ENCODE measurements around the gene PAPLN.

The PAPLN gene

DNA sequence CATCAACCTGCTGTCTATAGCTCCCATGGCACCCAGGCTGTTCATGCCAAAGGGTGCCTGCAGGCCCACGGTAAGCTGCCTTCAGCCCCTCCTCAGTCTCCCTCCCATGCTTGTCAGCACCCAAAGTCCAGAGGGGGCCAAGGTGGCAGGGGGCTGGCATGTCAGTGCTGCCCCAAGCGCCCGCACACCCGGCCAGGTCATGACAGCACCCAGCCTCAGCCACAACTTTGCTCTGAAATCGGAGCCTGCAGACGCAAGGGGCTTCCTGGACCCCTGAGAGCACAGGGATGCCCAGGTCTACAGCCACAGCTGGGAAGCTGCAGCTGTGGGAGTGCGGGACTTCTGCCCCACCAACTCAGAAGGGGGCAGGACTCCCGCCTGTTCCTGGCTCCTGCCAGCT, 28.5 kb upstream of the PAPLN start:
- no peaks in the 10 kb centered on the region for H3K27me3 ChIP-seq (ENCODE audit: control insufficient read depth, insufficient read depth, low read length)
- H3K4me3 ChIP-seq (ENCODE audit: low read length) = no peak overlapping the region
- WGBS (ENCODE audit: insufficient coverage, insufficient read length) = no CpG with 5 or more reads among the region's 8 CpGs
- no peaks in the 10 kb centered on the region; the same call in 1 of the 2 replicates for H3K9me3 ChIP-seq (ENCODE audit: control insufficient read depth, insufficient read depth, low read length)
- peaks cover 14% of the 10 kb centered on the region for H3K36me3 ChIP-seq (ENCODE audit: control insufficient read depth, insufficient read depth, low read length)
- H3K27ac ChIP-seq (ENCODE audit: low read length) = no peak overlapping the region
- DNase-seq (ENCODE audit: low read depth, low spot score) = no peak
- H3K4me1 ChIP-seq (ENCODE audit: control insufficient read depth, insufficient read depth, low read length) = no peaks in the 10 kb centered on the region

DNA sequence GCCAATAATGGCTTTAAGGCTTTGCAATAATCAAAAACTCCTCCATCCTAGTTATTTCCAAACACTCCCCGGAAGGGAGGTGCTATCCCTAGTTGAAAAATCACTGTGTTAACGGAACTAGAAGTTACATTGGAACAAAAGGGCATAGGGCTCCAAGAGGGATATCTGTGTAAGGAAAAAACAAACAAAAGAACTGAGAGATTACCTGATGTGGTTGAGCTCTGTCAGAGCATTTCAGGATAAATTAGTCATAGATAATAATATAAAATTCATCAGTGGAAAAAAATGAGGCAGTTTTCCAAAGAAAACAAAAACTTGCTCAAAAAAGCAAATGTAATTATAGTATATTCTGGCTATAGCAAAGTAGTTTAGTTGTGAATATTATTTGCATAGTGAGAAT, 27.4 kb upstream of the PAPLN start:
- DNase-seq (ENCODE audit: low read depth, low spot score) = no peak
- H3K27ac ChIP-seq (ENCODE audit: low read length) = no peak overlapping the region
- H3K36me3 ChIP-seq (ENCODE audit: control insufficient read depth, insufficient read depth, low read length) = peaks cover 14% of the 10 kb centered on the region
- no peak overlapping the region for H3K4me3 ChIP-seq (ENCODE audit: low read length)
- no peaks in the 10 kb centered on the region for H3K27me3 ChIP-seq (ENCODE audit: control insufficient read depth, insufficient read depth, low read length)
- no CpG with 5 or more reads among the region's 2 CpGs for WGBS (ENCODE audit: insufficient coverage, insufficient read length)
- no peaks in the 10 kb centered on the region for H3K4me1 ChIP-seq (ENCODE audit: control insufficient read depth, insufficient read depth, low read length)
- no peaks in the 10 kb centered on the region; the same call in 1 of the 2 replicates for H3K9me3 ChIP-seq (ENCODE audit: control insufficient read depth, insufficient read depth, low read length)

DNA sequence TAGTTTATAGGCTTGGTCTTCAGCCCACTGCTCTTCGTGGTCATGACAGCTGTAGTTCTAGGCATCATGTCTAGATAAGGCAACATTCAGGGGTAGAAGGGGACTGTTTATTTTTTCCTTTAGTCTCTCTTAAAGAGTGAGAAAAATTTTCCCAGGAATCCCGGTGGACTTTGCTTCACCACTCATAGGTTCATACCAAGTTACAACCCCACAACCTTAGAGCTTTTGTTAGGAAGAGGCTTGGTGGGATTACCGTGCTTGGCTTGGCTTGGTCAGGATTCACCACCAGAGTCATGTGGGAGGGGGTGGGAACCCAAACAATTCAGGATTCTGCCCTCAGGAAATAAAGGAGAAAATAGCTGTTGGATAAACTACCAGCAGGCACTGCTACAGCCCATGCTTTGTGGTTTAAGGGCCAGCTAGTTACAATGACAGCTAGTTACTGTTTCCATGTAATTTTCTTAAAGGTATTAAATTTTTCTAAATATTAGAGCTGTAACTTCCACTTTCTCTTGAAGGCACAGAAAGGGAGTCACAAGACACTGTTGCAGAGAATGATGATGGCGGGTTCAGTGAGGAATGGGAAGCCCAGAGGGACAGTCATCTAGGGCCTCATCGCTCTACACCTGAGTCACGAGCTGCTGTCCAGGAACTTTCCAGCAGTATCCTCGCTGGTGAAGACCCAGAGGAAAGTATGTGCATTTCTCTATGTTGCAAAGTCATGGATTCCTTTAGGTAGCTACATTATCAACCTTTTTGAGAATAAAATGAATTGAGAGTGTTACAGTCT, 25.9 kb upstream of the PAPLN start:
- peaks cover 14% of the 10 kb centered on the region for H3K36me3 ChIP-seq (ENCODE audit: control insufficient read depth, insufficient read depth, low read length)
- no peak for DNase-seq (ENCODE audit: low read depth, low spot score)
- no CpG with 5 or more reads among the region's 7 CpGs for WGBS (ENCODE audit: insufficient coverage, insufficient read length)

DNA sequence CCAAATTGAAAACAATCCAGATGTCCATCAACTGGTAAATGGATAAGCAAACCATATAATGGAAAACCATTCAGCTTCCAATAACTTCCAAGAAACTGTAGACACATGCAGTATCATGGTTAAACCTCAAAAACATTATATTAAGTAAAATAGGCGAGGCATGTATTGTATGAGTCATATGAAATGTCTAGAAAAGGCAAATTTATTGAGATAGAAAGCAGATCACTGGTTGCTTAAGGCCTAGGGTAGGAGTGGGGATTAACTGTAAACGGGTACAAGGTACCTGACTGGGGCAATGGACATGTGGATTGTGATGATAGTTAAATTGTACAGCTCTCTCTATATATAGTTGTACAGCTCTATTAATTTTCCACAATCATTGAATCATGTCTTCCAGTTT, 21.3 kb upstream of the PAPLN start:
- no peak for DNase-seq (ENCODE audit: low read depth, low spot score)
- peaks cover 6% of the 10 kb centered on the region; the same call in 1 of the 2 replicates for H3K36me3 ChIP-seq (ENCODE audit: control insufficient read depth, insufficient read depth, low read length)
- no peak overlapping the region for H3K4me3 ChIP-seq (ENCODE audit: low read length)
- no peak overlapping the region for H3K27ac ChIP-seq (ENCODE audit: low read length)
- WGBS (ENCODE audit: insufficient coverage, insufficient read length) = no CpG with 5 or more reads among the region's 2 CpGs
- no peaks in the 10 kb centered on the region for H3K27me3 ChIP-seq (ENCODE audit: control insufficient read depth, insufficient read depth, low read length)
- no peaks in the 10 kb centered on the region for H3K9me3 ChIP-seq (ENCODE audit: control insufficient read depth, insufficient read depth, low read length)
- H3K4me1 ChIP-seq (ENCODE audit: control insufficient read depth, insufficient read depth, low read length) = no peaks in the 10 kb centered on the region

More for the DNA sequence above, 25.9 kb upstream of the PAPLN start:
- H3K27me3 ChIP-seq (ENCODE audit: control insufficient read depth, insufficient read depth, low read length) = no peaks in the 10 kb centered on the region
- H3K27ac ChIP-seq (ENCODE audit: low read length) = no peak overlapping the region
- H3K4me1 ChIP-seq (ENCODE audit: control insufficient read depth, insufficient read depth, low read length) = no peaks in the 10 kb centered on the region
- H3K4me3 ChIP-seq (ENCODE audit: low read length) = no peak overlapping the region
- no peaks in the 10 kb centered on the region; the same call in 1 of the 2 replicates for H3K9me3 ChIP-seq (ENCODE audit: control insufficient read depth, insufficient read depth, low read length)

DNA sequence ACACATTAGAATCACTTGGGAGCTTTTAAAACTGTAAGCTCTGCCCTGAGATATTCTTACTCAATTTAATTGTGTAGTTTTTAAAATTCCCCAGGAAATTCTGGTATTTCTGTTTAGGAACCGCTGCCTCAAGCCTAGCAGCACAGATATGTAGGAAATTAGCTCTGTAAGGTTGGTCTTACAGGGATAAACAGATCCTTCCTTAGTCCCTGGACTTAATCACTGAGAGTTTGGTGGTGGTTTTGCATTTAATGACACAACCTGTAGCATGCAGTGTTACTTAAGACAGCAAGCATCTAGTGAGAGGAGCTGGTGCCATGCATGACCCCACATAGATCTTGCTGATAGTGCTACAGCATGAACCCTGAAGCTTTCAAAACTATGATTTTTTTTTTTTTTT, 19.9 kb upstream of the PAPLN start:
- H3K36me3 ChIP-seq (ENCODE audit: control insufficient read depth, insufficient read depth, low read length) = peaks cover 6% of the 10 kb centered on the region; the same call in 1 of the 2 replicates
- no peaks in the 10 kb centered on the region for H3K9me3 ChIP-seq (ENCODE audit: control insufficient read depth, insufficient read depth, low read length)
- H3K27me3 ChIP-seq (ENCODE audit: control insufficient read depth, insufficient read depth, low read length) = no peaks in the 10 kb centered on the region
- no peak overlapping the region for H3K4me3 ChIP-seq (ENCODE audit: low read length)
- no peak for DNase-seq (ENCODE audit: low read depth, low spot score)
- no CpG with 5 or more reads among the region's 1 CpG for WGBS (ENCODE audit: insufficient coverage, insufficient read length)
- no peaks in the 10 kb centered on the region for H3K4me1 ChIP-seq (ENCODE audit: control insufficient read depth, insufficient read depth, low read length)
- H3K27ac ChIP-seq (ENCODE audit: low read length) = no peak overlapping the region

DNA sequence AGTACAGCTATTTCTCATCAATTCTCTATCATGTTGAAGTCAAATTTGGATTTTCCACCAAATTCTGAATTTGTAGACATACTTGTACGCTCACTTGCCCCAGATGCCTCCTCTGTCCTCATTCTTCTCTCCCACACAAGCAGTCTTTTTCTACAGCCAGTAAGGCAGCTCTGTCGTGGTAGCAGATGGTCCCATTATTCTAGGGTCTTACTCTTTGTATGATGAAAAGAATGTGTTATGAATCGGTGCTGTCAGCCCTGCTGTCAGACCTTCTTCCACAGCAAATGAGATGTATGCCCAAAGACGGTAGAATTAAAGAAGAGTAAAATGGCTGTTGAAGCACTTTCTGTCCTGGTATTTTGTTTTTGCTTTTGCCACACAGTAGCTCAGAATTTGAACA, 17.2 kb upstream of the PAPLN start:
- DNase-seq (ENCODE audit: low read depth, low spot score) = no peak
- no CpG with 5 or more reads among the region's 4 CpGs for WGBS (ENCODE audit: insufficient coverage, insufficient read length)
- no peak overlapping the region for H3K4me3 ChIP-seq (ENCODE audit: low read length)
- peaks cover 3% of the 10 kb centered on the region for H3K4me1 ChIP-seq (ENCODE audit: control insufficient read depth, insufficient read depth, low read length)
- no peaks in the 10 kb centered on the region for H3K9me3 ChIP-seq (ENCODE audit: control insufficient read depth, insufficient read depth, low read length)
- H3K36me3 ChIP-seq (ENCODE audit: control insufficient read depth, insufficient read depth, low read length) = peaks cover 3% of the 10 kb centered on the region; the same call in 1 of the 2 replicates
- H3K27me3 ChIP-seq (ENCODE audit: control insufficient read depth, insufficient read depth, low read length) = no peaks in the 10 kb centered on the region
- no peak overlapping the region for H3K27ac ChIP-seq (ENCODE audit: low read length)

DNA sequence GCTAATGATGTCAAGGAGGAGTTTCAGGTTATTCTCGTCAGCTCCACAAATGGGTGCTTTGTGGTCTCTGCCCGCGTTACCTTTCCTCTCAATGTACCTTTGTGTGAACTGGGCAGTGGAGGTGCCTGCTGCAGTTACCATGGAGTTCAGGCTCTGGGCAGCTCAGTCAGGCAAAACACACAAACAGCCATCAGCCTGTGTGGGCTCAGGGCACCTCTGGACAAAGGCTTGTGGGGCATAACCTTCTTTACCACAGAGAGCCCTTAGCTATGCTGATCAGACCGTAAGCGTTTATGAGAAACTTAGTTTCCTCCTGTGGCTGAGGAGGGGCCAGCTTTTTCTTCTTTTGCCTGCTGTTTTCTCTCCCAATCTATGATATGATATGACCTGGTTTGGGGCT, 16.7 kb upstream of the PAPLN start:
- Histone ChIP-seq H3K4me1 (ENCODE audit: control insufficient read depth, insufficient read depth, low read length) (peaks cover 3% of the 10 kb centered on the region), H3K27ac (ENCODE audit: low read length) (no peak overlapping the region)
- WGBS (ENCODE audit: insufficient coverage, insufficient read length) = no CpG with 5 or more reads among the region's 5 CpGs

DNA sequence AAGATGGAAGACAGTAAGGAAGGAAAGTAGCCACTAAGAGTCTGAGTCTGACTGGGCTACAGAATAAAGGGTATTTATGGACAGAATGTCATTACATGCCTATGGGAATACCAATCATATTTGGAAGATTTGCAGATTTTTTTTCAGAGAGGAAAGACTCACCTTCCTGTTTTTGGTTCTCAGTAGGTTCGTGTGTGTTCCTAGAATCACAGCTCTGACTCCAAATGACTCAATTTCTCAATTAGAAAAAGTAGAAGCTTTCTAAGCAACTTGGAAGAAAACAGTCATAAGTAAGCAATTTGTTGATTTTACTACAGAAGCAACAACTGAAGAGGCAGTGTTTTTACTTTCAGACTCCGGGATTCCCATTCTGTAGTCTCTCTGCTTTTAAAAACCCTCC, 15.4 kb upstream of the PAPLN start:
- no peak for DNase-seq (ENCODE audit: low read depth, low spot score)
- Histone ChIP-seq H3K36me3 (ENCODE audit: control insufficient read depth, insufficient read depth, low read length) (peaks cover 3% of the 10 kb centered on the region; the same call in 1 of the 2 replicates), H3K27me3 (ENCODE audit: control insufficient read depth, insufficient read depth, low read length) (no peaks in the 10 kb centered on the region), H3K4me1 (ENCODE audit: control insufficient read depth, insufficient read depth, low read length) (peaks cover 3% of the 10 kb centered on the region), H3K4me3 (ENCODE audit: low read length) (no peak overlapping the region), H3K27ac (ENCODE audit: low read length) (no peak overlapping the region), H3K9me3 (ENCODE audit: control insufficient read depth, insufficient read depth, low read length) (no peaks in the 10 kb centered on the region)
- WGBS (ENCODE audit: insufficient coverage, insufficient read length) = no CpG with 5 or more reads among the region's 2 CpGs

More for the DNA sequence above, 16.7 kb upstream of the PAPLN start:
- no peak for DNase-seq (ENCODE audit: low read depth, low spot score)
- H3K4me3 ChIP-seq (ENCODE audit: low read length) = no peak overlapping the region
- no peaks in the 10 kb centered on the region for H3K27me3 ChIP-seq (ENCODE audit: control insufficient read depth, insufficient read depth, low read length)
- no peaks in the 10 kb centered on the region for H3K9me3 ChIP-seq (ENCODE audit: control insufficient read depth, insufficient read depth, low read length)
- peaks cover 3% of the 10 kb centered on the region; the same call in 1 of the 2 replicates for H3K36me3 ChIP-seq (ENCODE audit: control insufficient read depth, insufficient read depth, low read length)

DNA sequence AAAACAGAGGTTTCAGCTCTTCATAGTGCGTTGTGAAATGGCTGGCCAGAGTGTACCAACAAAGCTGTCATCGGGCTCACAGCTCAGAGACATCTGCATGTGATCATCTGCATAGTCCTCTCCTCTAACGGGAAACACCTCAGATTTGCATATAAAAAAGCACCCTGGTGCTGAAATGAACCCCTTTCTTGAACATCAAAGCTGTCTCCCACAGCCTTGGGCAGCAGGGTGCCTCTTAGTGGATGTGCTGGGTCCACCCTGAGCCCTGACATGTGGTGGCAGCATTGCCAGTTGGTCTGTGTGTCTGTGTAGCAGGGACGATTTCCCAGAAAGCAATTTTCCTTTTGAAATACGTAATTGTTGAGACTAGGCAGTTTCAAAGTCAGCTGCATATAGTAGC, 14.3 kb upstream of the PAPLN start:
- Histone ChIP-seq H3K27ac (ENCODE audit: low read length) (no peak overlapping the region), H3K4me3 (ENCODE audit: low read length) (no peak overlapping the region)
- WGBS (ENCODE audit: insufficient coverage, insufficient read length) = no CpG with 5 or more reads among the region's 5 CpGs

DNA sequence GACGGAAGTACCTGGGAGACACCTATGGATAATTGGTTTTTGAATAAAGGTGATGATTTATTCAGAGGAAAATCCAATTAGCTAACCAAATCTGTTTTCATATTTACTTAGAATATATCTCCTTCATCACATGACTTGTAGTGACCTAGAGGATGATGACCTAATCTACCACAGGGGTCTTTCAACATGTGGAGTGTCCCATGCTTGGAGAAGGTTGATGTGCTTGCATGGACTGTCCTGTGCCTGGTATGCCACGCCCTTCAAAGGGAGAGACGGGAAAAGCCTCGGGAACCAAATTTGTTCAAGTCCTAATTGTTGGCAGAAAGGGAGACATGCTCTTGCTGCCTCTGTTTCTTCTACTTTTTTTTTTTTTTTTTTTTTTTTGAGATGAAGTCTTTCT, 11.8 kb upstream of the PAPLN start:
- H3K27ac ChIP-seq (ENCODE audit: low read length) = no peak overlapping the region
- DNase-seq (ENCODE audit: low read depth, low spot score) = no peak
- peaks cover 4% of the 10 kb centered on the region for H3K4me1 ChIP-seq (ENCODE audit: control insufficient read depth, insufficient read depth, low read length)
- H3K27me3 ChIP-seq (ENCODE audit: control insufficient read depth, insufficient read depth, low read length) = no peaks in the 10 kb centered on the region
- no peak overlapping the region for H3K4me3 ChIP-seq (ENCODE audit: low read length)
- no peaks in the 10 kb centered on the region for H3K36me3 ChIP-seq (ENCODE audit: control insufficient read depth, insufficient read depth, low read length)
- H3K9me3 ChIP-seq (ENCODE audit: control insufficient read depth, insufficient read depth, low read length) = no peaks in the 10 kb centered on the region
- WGBS (ENCODE audit: insufficient coverage, insufficient read length) = no CpG with 5 or more reads among the region's 4 CpGs

More for the DNA sequence above, 14.3 kb upstream of the PAPLN start:
- H3K36me3 ChIP-seq (ENCODE audit: control insufficient read depth, insufficient read depth, low read length) = peaks cover 2% of the 10 kb centered on the region; the same call in 1 of the 2 replicates
- no peaks in the 10 kb centered on the region for H3K9me3 ChIP-seq (ENCODE audit: control insufficient read depth, insufficient read depth, low read length)
- H3K4me1 ChIP-seq (ENCODE audit: control insufficient read depth, insufficient read depth, low read length) = peaks cover 4% of the 10 kb centered on the region
- no peaks in the 10 kb centered on the region for H3K27me3 ChIP-seq (ENCODE audit: control insufficient read depth, insufficient read depth, low read length)
- no peak for DNase-seq (ENCODE audit: low read depth, low spot score)
